CD4-positive, alpha-beta memory T cell (primary cell): Measurements from ENCODE around the gene CACNA2D2. TPM values are rescaled to one million over a fixed set of nuclear protein-coding genes. Genes with fewer than 3 reads are reported as not detected.
"Not testable (repeated sequence)": the region's sequence is repeated elsewhere in the genome, so short reads cannot be mapped to it uniquely, and the experiment has no call there.

Source experiments
- CTCF ChIA-PET: fragments of 350-600 bp; sonication (Branson Sonifier 250); formaldehyde crosslinking; loops from one replicate; lab custom pipeline; 2021; ENCODE audit warnings: inconsistent platforms; ENCODE audit not compliant: partially characterized antibody; lab: Charles Lee
- POLR2A ChIA-PET: fragments of 350-600 bp; sonication (Branson Sonifier 250); formaldehyde crosslinking; loops from one replicate; lab custom pipeline; 2021; ENCODE audit not compliant: partially characterized antibody; lab: Charles Lee
- DNase-seq, 5 donors: peaks; one replicate each; pipeline versions ENCODE4 v3.0.0 to v3.0.0-alpha.2; 2020 to 2022; ENCODE audit warnings: mixed read lengths in 1 of 5
- H3K27ac ChIP-seq: one replicate; pipeline ENCODE4 v1.7.0; 2013; ENCODE audit warnings: low read depth, low read length
- H3K27me3 ChIP-seq: 2 replicates; pipeline ENCODE4 v1.7.0; 2013; ENCODE audit warnings: mild to moderate bottlenecking, low read length, moderate library complexity; ENCODE audit not compliant: insufficient read depth
- H3K36me3 ChIP-seq: 2 replicates; pipeline ENCODE4 v1.7.0; 2013; ENCODE audit warnings: mild to moderate bottlenecking, low read length, moderate library complexity; ENCODE audit not compliant: insufficient read depth
- H3K4me1 ChIP-seq: 2 replicates; pipeline ENCODE4 v1.7.0; 2013; ENCODE audit warnings: mild to moderate bottlenecking, low read length, moderate library complexity; ENCODE audit not compliant: insufficient read depth
- H3K4me3 ChIP-seq, 2 donors: one replicate each; pipeline ENCODE4 v1.7.0; 2013; ENCODE audit warnings: low read length in 2 of 2, mild to moderate bottlenecking in 1 of 2
- H3K9me3 ChIP-seq, 2 donors: one replicate each; pipeline ENCODE4 v1.7.0; 2013; ENCODE audit warnings: low read length in 2 of 2, control low read depth in 1 of 2; ENCODE audit not compliant: control insufficient read depth in 1 of 2
- H3K27ac Mint-ChIP-seq, 7 donors: one replicate each; pipeline ENCODE4 v1.8.0; 2020 to 2021; ENCODE audit warnings: mixed read lengths in 7 of 7, mild to moderate bottlenecking in 6 of 7, inconsistent platforms in 3 of 7, moderate library complexity in 3 of 7
- H3K27me3 Mint-ChIP-seq, 2 donors: one replicate each; pipeline ENCODE4 v1.8.0; 2020 to 2021; ENCODE audit warnings: mixed read lengths in 2 of 2
- H3K36me3 Mint-ChIP-seq, 2 donors: one replicate each; pipeline ENCODE4 v1.8.0; 2020 to 2021; ENCODE audit warnings: mixed read lengths in 2 of 2, inconsistent platforms in 1 of 2, mild to moderate bottlenecking in 1 of 2
- H3K4me1 Mint-ChIP-seq, 4 donors: one replicate each; pipeline ENCODE4 v1.8.0; 2020 to 2021; ENCODE audit warnings: mixed read lengths in 4 of 4, mild to moderate bottlenecking in 1 of 4
- H3K4me3 Mint-ChIP-seq, 8 donors: one replicate each; pipeline ENCODE4 v1.8.0; 2020 to 2021; ENCODE audit warnings: mixed read lengths in 8 of 8, mild to moderate bottlenecking in 7 of 8, moderate library complexity in 6 of 8, inconsistent platforms in 3 of 8
- H3K9me3 Mint-ChIP-seq, 8 donors: one replicate each; pipeline ENCODE4 v1.8.0; 2020 to 2021; ENCODE audit warnings: mixed read lengths in 8 of 8, mild to moderate bottlenecking in 5 of 8, inconsistent platforms in 3 of 8, moderate library complexity in 1 of 8
- intact Hi-C: fragments of 100-400 bp; cut with micrococcal nuclease; formaldehyde crosslinking; loops from one replicate; pipeline ENCODE4 v1.15.1; 2023
- polyA plus RNA-seq, 2 donors: library from polyadenylated mRNA; unstranded; fragments of 300-500 nt; fragmentation: Illumina TruSeq; gene quantifications; one replicate each; pipeline ENCODE4 v1.2.3, GENCODE V29; 2021
- total RNA-seq, 2 experiments: library from RNA; stranded (reverse); gene quantifications; one replicate each; pipeline ENCODE4 v1.2.3, GENCODE V29; 2021

CACNA2D2 gene
- total and polyA plus RNA-seq, 4 experiments from 2014 or later, result 0.24 to 1.9 (median 1.7) TPM; not detected in 1

DNA sequence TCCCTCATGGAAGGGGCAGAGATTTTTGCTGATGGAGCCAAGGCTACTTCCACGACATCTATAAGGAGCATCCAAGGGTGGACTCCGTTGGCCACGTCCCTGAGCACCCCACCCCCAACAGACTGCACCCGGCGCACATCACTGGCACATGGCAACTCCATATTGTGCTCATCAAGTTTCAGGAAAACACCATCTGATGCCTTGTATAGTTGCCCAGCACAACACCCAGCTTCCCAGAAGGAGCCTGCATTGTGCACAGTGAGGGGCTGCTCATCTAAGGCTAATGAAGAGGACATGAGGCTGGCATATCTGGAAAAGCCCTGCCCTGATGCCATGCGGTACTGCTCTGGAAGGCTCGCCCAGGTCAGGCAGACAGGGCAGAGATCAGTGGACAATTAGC lies 15.0 kb upstream of the CACNA2D2 start:
- no peak for DNase-seq
- Histone ChIP-seq H3K9me3 (no peaks in the 10 kb centered on the region), H3K4me3 (no peak overlapping the region), H3K27ac (no peak overlapping the region), H3K27me3 (no peaks in the 10 kb centered on the region), H3K4me1 (peaks cover 4% of the 10 kb centered on the region), H3K36me3 (no peaks in the 10 kb centered on the region)
- Mint-ChIP-seq H3K36me3 (no peaks in the 10 kb centered on the region), H3K4me1 (peaks cover 3 to 10% (median 5%) of the 10 kb centered on the region in 4 donors), H3K9me3 (peaks cover 0 to 3% (median 0%) of the 10 kb centered on the region in 8 donors), H3K4me3 (no peak overlapping the region), H3K27ac (no peak overlapping the region), H3K27me3 (peaks cover 0 to 5% of the 10 kb centered on the region in 2 donors)
- intact Hi-C loops, result no loop called here
- ChIA-PET POLR2A (interaction anchor here (0.8 kb wide), 1 partner anchor 14 kb away, joined by 3 read pairs; no protein-coding TSS in a partner anchor), CTCF (interaction anchor here (1.0 to 3.6 kb wide), 6 partner anchors 16 to 134 kb away, joined by 3 to 28 read pairs (median 5); no protein-coding TSS in a partner anchor)

DNA sequence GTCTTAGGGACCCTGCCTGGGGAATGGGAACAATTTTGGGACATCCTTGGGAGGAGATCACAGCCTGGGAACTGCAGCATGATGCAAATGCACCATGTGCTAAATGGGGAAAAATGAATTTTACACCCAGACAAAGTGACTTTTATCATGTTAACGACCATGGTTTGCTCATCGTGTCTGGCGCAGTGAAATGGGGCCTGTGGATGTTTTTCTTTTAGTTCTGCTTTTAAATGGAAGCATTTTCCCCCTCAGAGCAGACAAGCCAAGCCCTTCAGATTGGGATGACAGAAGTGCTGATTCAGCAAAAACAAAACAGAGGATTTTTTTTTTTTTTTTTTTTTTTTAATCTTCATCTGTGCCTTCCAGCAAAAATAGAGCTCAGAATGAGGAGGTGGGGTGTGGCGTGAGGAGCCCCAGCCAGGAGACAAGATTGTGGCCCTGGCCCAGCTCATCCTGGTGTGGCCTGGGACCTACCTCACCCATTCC lies 14.3 kb upstream of the CACNA2D2 start:
- DNase-seq, result no peak
- Histone ChIP-seq H3K4me1 (peaks cover 4% of the 10 kb centered on the region), H3K4me3 (no peak overlapping the region), H3K27ac (no peak overlapping the region), H3K9me3 (no peaks in the 10 kb centered on the region), H3K27me3 (no peaks in the 10 kb centered on the region), H3K36me3 (no peaks in the 10 kb centered on the region)
- POLR2A ChIA-PET, result interaction anchor here (0.8 kb wide), 1 partner anchor 13 kb away, joined by 3 read pairs; no protein-coding TSS in a partner anchor
- peaks cover 3 to 10% (median 5%) of the 10 kb centered on the region in 4 donors for H3K4me1 Mint-ChIP-seq
- no peaks in the 10 kb centered on the region for H3K36me3 Mint-ChIP-seq
- peaks cover 0 to 3% (median 0%) of the 10 kb centered on the region in 8 donors for H3K9me3 Mint-ChIP-seq
- H3K4me3 Mint-ChIP-seq, result no peak overlapping the region
- peaks cover 0 to 5% of the 10 kb centered on the region in 2 donors for H3K27me3 Mint-ChIP-seq
- CTCF ChIA-PET, result interaction anchor here (1.4 to 3.6 kb wide), 3 partner anchors 24 to 135 kb away, joined by 3 to 28 read pairs (median 7); no protein-coding TSS in a partner anchor
- intact Hi-C loops, result no loop called here
- no peak overlapping the region for H3K27ac Mint-ChIP-seq

DNA sequence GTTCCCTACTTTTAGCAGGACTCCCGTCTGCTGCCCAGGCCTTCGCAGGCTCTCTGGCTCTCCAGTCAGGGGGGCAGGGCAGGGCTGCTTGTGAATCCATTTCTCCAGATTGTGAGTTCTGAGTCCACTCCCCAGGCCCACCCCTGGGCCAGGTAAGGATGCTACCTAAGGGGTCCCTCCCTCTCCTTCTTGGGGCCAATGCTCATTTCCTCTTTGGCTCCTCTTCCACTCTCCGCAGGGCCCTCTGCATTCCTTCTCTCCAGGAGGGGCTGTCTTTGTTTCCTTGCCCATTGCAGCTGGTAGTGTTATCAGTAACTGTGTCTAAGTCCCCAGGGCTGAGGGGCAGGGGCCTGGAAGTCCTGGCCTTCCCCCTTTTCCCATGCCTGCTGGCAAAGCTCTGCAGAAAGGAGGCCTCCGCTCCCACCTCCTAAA lies 13.0 kb upstream of the CACNA2D2 start:
- no peaks in the 10 kb centered on the region for H3K36me3 ChIP-seq
- H3K9me3 ChIP-seq, result no peaks in the 10 kb centered on the region
- peaks cover 0 to 3% (median 0%) of the 10 kb centered on the region in 8 donors for H3K9me3 Mint-ChIP-seq
- no peak overlapping the region for H3K4me3 ChIP-seq
- no peaks in the 10 kb centered on the region for H3K36me3 Mint-ChIP-seq
- POLR2A ChIA-PET, result no interaction called here
- intact Hi-C loops, result no loop called here
- CTCF ChIA-PET, result interaction anchor here (1.2 to 3.6 kb wide), 4 partner anchors 24 to 98 kb away, joined by 3 to 28 read pairs (median 6); no protein-coding TSS in a partner anchor
- H3K4me1 Mint-ChIP-seq, result peaks cover 3 to 10% (median 5%) of the 10 kb centered on the region in 4 donors
- peak overlapping the region in 1 of 7 donors; percentile 70 for H3K27ac Mint-ChIP-seq
- H3K27me3 Mint-ChIP-seq, result peaks cover 0 to 5% of the 10 kb centered on the region in 2 donors
- H3K27ac ChIP-seq, result no peak overlapping the region
- H3K4me3 Mint-ChIP-seq, result peak overlapping the region in 1 of 8 donors; percentile 36
- peaks cover 4% of the 10 kb centered on the region for H3K4me1 ChIP-seq
- peak in 1 of 5 donors; percentile 19 for DNase-seq
- H3K27me3 ChIP-seq, result no peaks in the 10 kb centered on the region

DNA sequence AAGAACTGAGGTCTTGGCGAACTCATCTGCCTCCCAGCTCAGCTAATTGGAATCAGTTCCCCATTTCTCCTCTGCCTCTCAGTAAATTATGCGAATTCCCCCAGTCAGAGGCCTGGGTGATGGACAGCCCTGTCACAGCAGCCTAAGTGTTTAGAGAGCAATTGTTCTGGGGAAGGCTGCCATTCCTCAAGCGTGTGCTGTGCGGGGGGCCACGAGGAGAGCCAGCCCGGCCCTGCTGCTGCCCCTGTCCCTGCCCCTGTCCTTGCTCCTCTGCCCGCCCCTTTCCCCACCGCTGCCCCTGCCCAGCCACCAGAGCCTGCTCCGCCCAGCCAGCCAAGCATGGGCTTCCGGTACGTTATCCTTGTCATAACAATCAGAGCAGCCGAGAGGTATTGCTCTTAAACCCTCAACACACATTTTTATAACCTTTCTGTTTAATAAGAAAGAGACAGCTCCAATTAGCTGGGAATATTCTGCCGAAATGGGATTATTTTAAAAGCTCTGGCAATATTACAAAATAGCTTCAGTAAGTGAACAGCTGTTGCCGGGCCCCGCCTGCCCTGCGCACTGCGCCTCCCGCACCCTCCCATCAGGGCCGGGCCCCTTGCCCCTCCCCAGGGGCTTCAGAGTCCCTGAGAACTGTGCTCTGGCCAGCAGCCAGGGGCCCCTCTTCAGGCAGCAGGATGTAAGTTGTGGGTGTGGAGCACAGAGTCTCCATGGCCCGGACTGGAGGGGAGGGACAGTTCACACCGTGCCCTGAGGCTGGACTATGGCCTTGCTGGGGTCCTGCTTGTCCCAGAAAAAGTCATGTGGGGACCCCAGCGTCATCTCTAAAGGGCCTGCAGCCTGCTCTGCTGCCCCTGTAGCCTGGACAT lies 12.4 kb upstream of the CACNA2D2 start:
- no peaks in the 10 kb centered on the region for H3K9me3 ChIP-seq
- H3K9me3 Mint-ChIP-seq, result peaks cover 0 to 3% (median 0%) of the 10 kb centered on the region in 8 donors
- no peaks in the 10 kb centered on the region for H3K36me3 ChIP-seq
- no peaks in the 10 kb centered on the region for H3K36me3 Mint-ChIP-seq
- no peak overlapping the region for H3K27ac ChIP-seq
- no peak overlapping the region for H3K4me3 ChIP-seq
- peaks cover 0 to 5% of the 10 kb centered on the region in 2 donors for H3K27me3 Mint-ChIP-seq
- peaks cover 3 to 10% (median 5%) of the 10 kb centered on the region in 4 donors for H3K4me1 Mint-ChIP-seq
- H3K27ac Mint-ChIP-seq, result no peak overlapping the region
- no peak for DNase-seq
- H3K27me3 ChIP-seq, result no peaks in the 10 kb centered on the region
- POLR2A ChIA-PET, result no interaction called here
- H3K4me3 Mint-ChIP-seq, result no peak overlapping the region
- CTCF ChIA-PET, result interaction anchor here (1.2 to 3.6 kb wide), 4 partner anchors 25 to 99 kb away, joined by 3 to 28 read pairs (median 6); no protein-coding TSS in a partner anchor
- H3K4me1 ChIP-seq, result peaks cover 4% of the 10 kb centered on the region
- intact Hi-C loops, result no loop called here

DNA sequence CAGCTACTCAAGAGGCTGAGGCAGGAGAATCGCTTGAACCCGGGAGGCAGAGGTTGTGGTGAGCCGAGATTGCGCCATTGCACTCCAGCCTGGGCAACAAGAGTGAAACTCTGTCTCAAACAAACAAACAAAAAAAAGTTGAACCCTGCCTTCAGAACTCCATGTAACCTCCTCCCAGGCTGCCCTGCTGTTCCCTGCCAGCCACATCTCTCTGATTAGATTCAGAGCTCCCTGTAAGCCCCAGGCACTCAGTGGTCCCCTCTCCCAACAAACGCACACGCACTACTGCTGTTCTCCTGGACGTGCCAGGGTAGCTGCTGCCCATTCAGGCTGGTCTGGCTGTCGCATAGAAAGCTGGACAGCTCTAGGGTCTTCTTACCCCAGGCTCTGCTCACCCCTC lies 9.5 kb upstream of the CACNA2D2 start:
- H3K36me3 ChIP-seq, H3K4me1 ChIP-seq, H3K27me3 ChIP-seq, H3K36me3 Mint-ChIP-seq, intact Hi-C loops, H3K27me3 Mint-ChIP-seq, H3K9me3 ChIP-seq, H3K4me1 Mint-ChIP-seq, POLR2A ChIA-PET, H3K4me3 ChIP-seq, H3K27ac ChIP-seq, H3K4me3 Mint-ChIP-seq, H3K9me3 Mint-ChIP-seq, CTCF ChIA-PET: not testable (repeated sequence)
- DNase-seq, result peak in 1 of 5 donors; percentile 3
- H3K27ac Mint-ChIP-seq, result peak overlapping the region in 1 of 7 donors; percentile 61

DNA sequence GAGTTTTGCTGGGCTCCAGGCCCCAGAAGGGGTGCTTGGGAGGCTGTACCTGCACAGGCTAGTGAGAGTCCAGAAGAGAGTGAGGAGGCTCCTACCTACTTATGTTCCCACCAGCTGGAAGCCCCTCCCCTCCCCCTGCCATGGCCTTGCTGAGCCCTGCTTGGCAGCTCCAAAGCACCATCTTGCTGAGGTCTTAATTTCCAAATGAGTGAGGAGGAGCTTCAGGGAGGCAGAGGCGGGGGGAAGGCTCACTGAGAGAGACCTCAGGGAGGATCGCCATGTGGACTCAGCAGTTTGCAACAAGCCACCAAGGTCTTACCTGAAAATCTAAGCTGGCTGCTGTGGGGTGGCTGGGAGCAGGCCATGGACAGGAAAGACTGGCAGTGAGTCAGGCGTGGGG lies 8.7 kb upstream of the CACNA2D2 start:
- no peaks in the 10 kb centered on the region for H3K27me3 ChIP-seq
- Mint-ChIP-seq H3K4me1 (peaks cover 0 to 2% (median 0%) of the 10 kb centered on the region in 4 donors), H3K4me3 (no peak overlapping the region), H3K27ac (no peak overlapping the region), H3K27me3 (peaks cover 3 to 5% of the 10 kb centered on the region in 2 donors), H3K9me3 (peaks cover 0 to 3% (median 0%) of the 10 kb centered on the region in 8 donors), H3K36me3 (no peaks in the 10 kb centered on the region)
- no peaks in the 10 kb centered on the region for H3K9me3 ChIP-seq
- ChIA-PET CTCF (interaction anchor here (1.1 kb wide), 1 partner anchor 11 kb away, joined by 3 read pairs; no protein-coding TSS in a partner anchor), POLR2A (no interaction called here)
- intact Hi-C loops, result no loop called here
- DNase-seq, result no peak
- H3K4me3 ChIP-seq, result no peak overlapping the region
- H3K36me3 ChIP-seq, result no peaks in the 10 kb centered on the region
- no peak overlapping the region for H3K27ac ChIP-seq
- H3K4me1 ChIP-seq, result peaks cover 4% of the 10 kb centered on the region

DNA sequence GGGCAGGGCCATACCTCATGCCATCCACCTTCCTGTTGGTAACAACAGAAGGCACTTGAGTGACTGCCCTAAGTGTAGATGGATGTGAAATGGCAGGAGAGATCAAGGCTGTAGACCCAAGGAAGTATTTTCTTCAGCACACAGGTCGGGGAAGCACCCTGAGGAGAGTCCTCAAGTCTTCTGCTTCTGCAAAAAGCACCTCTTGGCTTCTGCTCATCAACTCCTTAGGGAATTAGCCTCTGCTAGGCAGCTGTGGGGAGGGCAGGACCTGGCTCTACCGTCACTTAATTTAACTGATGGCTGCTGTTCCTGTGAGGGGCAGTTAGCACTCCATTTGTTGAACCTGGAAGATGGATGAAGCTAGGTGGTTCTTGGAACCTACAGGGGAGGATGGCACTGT lies 6.9 kb upstream of the CACNA2D2 start:
- no peaks in the 10 kb centered on the region for H3K36me3 Mint-ChIP-seq
- Histone ChIP-seq H3K27me3 (no peaks in the 10 kb centered on the region), H3K4me3 (no peak overlapping the region), H3K4me1 (no peaks in the 10 kb centered on the region), H3K36me3 (no peaks in the 10 kb centered on the region), H3K27ac (no peak overlapping the region), H3K9me3 (no peaks in the 10 kb centered on the region)
- intact Hi-C loops, result no loop called here
- H3K27me3 Mint-ChIP-seq, result peaks cover 3 to 5% of the 10 kb centered on the region in 2 donors
- no peak overlapping the region for H3K4me3 Mint-ChIP-seq
- DNase-seq, result no peak
- peaks cover 0 to 2% (median 0%) of the 10 kb centered on the region in 8 donors for H3K9me3 Mint-ChIP-seq
- ChIA-PET CTCF (no interaction called here), POLR2A (no interaction called here)
- no peak overlapping the region for H3K27ac Mint-ChIP-seq
- H3K4me1 Mint-ChIP-seq, result no peaks in the 10 kb centered on the region
